Uterus (tissue), 2 donors: ENCODE data around the gene MPP3.

ENCODE experiments used
- CTCF ChIP-seq, 4 experiments: fragments of 200-600 bp in 2 of 4; fragments of 450-650 bp in 2 of 4; sonication (generic) in 2 of 4; IDR thresholded peaks; one replicate each; pipeline ENCODE4 v1.5.1; 2016 to 2019; ENCODE audit warnings: antibody characterized with exemption in 4 of 4, mild to moderate bottlenecking in 2 of 4, moderate library complexity in 1 of 4
- POLR2A ChIP-seq, 2 donors: fragments of 450-650 bp; IDR thresholded peaks; one replicate each; pipeline ENCODE4 v1.6.1; 2016; ENCODE audit warnings: antibody characterized with exemption in 2 of 2, mild to moderate bottlenecking in 1 of 2, moderate library complexity in 1 of 2

GRCh38 chr17:43873815-43874214, 40.9 kb upstream of the MPP3 start:
- TF ChIP-seq CTCF (IDR thresholded peaks at IDR 0.05): no peak
- no peak for TF ChIP-seq POLR2A (IDR thresholded peaks at IDR 0.05)
